ENCODE results near the gene ETNK1. TPM values are rescaled to one million over a fixed set of nuclear protein-coding genes. Genes with fewer than 3 reads are reported as not detected.
"Not testable (repeated sequence)": the region's sequence is repeated elsewhere in the genome, so short reads cannot be mapped to it uniquely, and the experiment has no call there.

Gene ETNK1
- total RNA-seq, 1 donor from 2014 or later, result 32.8 TPM

- Mint-ChIP-seq H3K36me3 (ENCODE audit: low read depth) (peaks cover 11% of the 10 kb centered on the region), H3K9me3 (ENCODE audit: low read depth) (no peaks in the 10 kb centered on the region), H3K27ac (ENCODE audit: unreplicated experiment) (no peak overlapping the region), H3K27me3 (ENCODE audit: low read depth) (no peaks in the 10 kb centered on the region), H3K4me1 (ENCODE audit: low read depth) (peaks cover 17% of the 10 kb centered on the region), H3K4me3 (ENCODE audit: unreplicated experiment) (no peak overlapping the region)
- DNase-seq (ENCODE audit: low spot score), result no peak
- peak; percentile 91 for TF ChIP-seq CTCF (IDR thresholded peaks at IDR 0.05)
Observed at GRCh38 chr12:22684140-22685118, 59.5 kb downstream of the ETNK1 start.

DNA sequence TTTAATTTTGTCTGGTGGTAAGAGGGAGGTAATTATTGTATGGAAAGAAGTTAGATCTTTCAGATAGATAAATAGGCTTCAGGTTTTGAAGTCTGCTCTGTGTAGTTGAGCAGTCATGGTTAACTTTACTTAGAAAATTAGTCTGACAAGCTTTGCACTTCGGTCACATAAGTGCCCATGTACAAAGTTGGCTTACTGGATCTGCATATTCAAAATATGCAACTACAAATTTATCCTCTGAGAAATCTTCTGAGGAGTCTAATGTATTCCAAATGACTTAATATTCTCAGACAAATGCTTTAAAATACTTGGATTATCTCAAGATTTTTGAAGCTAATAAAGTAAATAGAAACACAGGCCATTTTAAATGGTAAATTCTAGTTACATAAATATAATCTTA lies 61.2 kb downstream of the ETNK1 start:
- no peak overlapping the region for H3K27ac Mint-ChIP-seq (ENCODE audit: unreplicated experiment)
- no peaks in the 10 kb centered on the region for H3K9me3 Mint-ChIP-seq (ENCODE audit: low read depth)
- no peak for DNase-seq (ENCODE audit: low spot score)
- H3K4me1 Mint-ChIP-seq (ENCODE audit: low read depth), result peaks cover 17% of the 10 kb centered on the region
- peaks cover 2% of the 10 kb centered on the region for H3K36me3 Mint-ChIP-seq (ENCODE audit: low read depth)
- no peaks in the 10 kb centered on the region for H3K27me3 Mint-ChIP-seq (ENCODE audit: low read depth)
- H3K4me3 Mint-ChIP-seq (ENCODE audit: unreplicated experiment), result no peak overlapping the region
- TF ChIP-seq CTCF (IDR thresholded peaks at IDR 0.05), result no peak

DNA sequence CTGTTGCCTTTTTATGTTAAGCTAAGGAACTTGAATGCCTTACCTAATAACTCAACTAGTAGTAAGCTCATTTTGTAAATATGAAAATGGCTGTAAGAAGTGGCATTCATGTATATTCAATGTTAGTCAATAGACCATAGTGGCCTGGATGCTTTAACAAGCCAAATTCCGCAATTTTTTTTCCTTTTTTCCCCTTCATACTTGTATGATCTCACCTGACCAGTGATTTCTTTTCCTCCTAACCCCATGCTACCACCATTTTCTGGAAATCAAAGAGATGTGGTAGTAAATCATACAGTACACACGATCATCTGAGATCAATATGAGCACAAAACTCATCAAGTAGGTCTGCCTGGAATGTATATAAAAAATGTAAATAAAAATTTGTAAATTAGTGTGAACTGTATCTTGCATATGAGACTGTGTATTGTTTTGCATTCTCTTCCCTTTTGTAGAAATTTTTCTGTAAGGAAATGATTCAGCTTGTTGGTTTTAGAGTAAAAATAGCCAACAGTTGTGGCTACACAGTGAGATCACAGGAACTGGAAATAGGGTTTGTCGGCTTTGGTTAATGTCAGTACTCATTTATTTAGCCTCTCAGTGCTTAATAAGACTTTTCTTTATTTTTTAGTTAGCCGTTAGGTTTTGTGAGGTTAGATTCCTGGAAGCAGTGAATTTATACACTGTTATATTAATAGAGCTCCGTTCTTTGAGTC lies 62.5 kb downstream of the ETNK1 start:
- no peak for DNase-seq (ENCODE audit: low spot score)
- Mint-ChIP-seq H3K9me3 (ENCODE audit: low read depth) (peaks cover 3% of the 10 kb centered on the region), H3K36me3 (ENCODE audit: low read depth) (peaks cover 5% of the 10 kb centered on the region), H3K27me3 (ENCODE audit: low read depth) (no peaks in the 10 kb centered on the region), H3K4me1 (ENCODE audit: low read depth) (peaks cover 17% of the 10 kb centered on the region), H3K4me3 (ENCODE audit: unreplicated experiment) (peak overlapping the region; percentile 8), H3K27ac (ENCODE audit: unreplicated experiment) (peak overlapping the region; percentile 70)
- TF ChIP-seq CTCF (IDR thresholded peaks at IDR 0.05), result no peak

GRCh38 chr12:22689876-22690275 lies 64.9 kb downstream of the ETNK1 start:
- DNase-seq (ENCODE audit: low spot score), result no peak
- Mint-ChIP-seq H3K27me3 (ENCODE audit: low read depth) (no peaks in the 10 kb centered on the region), H3K4me3 (ENCODE audit: unreplicated experiment) (no peak overlapping the region), H3K4me1 (ENCODE audit: low read depth) (peaks cover 14% of the 10 kb centered on the region), H3K27ac (ENCODE audit: unreplicated experiment) (no peak overlapping the region), H3K36me3 (ENCODE audit: low read depth) (peaks cover 7% of the 10 kb centered on the region), H3K9me3 (ENCODE audit: low read depth) (peaks cover 5% of the 10 kb centered on the region)
- no peak for TF ChIP-seq CTCF (IDR thresholded peaks at IDR 0.05)

GRCh38 chr12:22691319-22691718 lies 66.3 kb downstream of the ETNK1 start:
- TF ChIP-seq CTCF (IDR thresholded peaks at IDR 0.05), result no peak
- Mint-ChIP-seq H3K27ac (ENCODE audit: unreplicated experiment) (no peak overlapping the region), H3K27me3 (ENCODE audit: low read depth) (no peaks in the 10 kb centered on the region), H3K4me1 (ENCODE audit: low read depth) (peaks cover 14% of the 10 kb centered on the region), H3K4me3 (ENCODE audit: unreplicated experiment) (no peak overlapping the region), H3K9me3 (ENCODE audit: low read depth) (peaks cover 15% of the 10 kb centered on the region), H3K36me3 (ENCODE audit: low read depth) (peaks cover 6% of the 10 kb centered on the region)
- no peak for DNase-seq (ENCODE audit: low spot score)

DNA sequence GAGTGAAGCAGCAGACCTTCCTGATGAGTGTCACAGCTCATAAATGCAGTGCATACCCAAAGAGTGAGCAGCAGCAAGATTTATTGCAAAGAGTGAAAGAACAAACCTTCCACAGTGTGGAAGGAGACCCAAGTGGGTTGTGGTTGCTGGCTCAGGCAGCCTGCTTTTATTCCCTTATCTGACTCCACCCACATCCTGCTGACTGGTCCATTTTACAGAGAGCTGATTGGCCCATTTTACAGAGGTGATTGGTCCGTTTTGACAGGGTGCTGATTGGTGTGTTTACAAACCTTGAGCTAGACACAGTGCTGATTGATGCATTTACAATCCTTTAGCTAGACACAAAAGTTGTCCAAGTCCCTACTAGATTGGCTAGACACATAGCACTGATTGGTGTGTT lies 67.5 kb downstream of the ETNK1 start:
- H3K27me3 Mint-ChIP-seq (ENCODE audit: low read depth); H3K4me3 Mint-ChIP-seq (ENCODE audit: unreplicated experiment); DNase-seq (ENCODE audit: low spot score); H3K36me3 Mint-ChIP-seq (ENCODE audit: low read depth); H3K27ac Mint-ChIP-seq (ENCODE audit: unreplicated experiment); H3K4me1 Mint-ChIP-seq (ENCODE audit: low read depth): not testable (repeated sequence)
- H3K9me3 Mint-ChIP-seq (ENCODE audit: low read depth), result peaks cover 15% of the 10 kb centered on the region

All from chondrocyte (in vitro differentiated cells).